LNCaP clone FGC (cell line): Measurements from ENCODE around the gene TRNP1.

ENCODE experiments used
- DNase-seq: peaks from one replicate; pipeline ENCODE4 v3.0.0-alpha.2; 2011; ENCODE audit warnings: low read depth
- H3K4me3 ChIP-seq: 2 replicates; pipeline ENCODE4 v1.5.1; 2011; ENCODE audit warnings: mild to moderate bottlenecking, low read depth, low read length, control low read depth
- TF ChIP-seq, protein P1 (sequence below): IDR thresholded peaks from 2 replicates; pipeline ENCODE4 v1.5.1; 2012; ENCODE audit warnings: mild to moderate bottlenecking; ENCODE audit not compliant: control insufficient read depth, insufficient read depth; ENCODE audit errors: extremely low read depth

Gene TRNP1

DNA sequence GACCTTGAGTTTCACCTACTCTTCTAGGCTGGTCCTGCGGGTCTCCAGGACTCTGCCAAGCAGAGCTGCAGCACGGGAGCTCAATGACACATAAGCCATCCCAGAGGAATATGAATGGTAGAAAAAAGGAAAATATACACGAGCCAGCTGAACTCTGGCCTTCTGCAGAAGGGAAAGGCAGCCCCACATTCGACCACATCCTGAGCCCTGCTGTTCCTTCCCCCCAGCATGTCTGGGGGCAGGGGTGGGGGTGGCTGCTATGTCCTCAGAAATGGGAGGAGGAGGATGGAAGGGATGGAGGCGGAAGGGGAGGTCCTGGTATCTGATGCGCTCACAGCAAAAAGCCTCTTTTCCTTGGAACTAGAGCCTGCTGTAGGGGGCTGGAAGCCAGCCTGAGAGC is 21.1 kb upstream of the TRNP1 start:
- H3K4me3 ChIP-seq: no peak overlapping the region
- TF ChIP-seq, protein P1, sequence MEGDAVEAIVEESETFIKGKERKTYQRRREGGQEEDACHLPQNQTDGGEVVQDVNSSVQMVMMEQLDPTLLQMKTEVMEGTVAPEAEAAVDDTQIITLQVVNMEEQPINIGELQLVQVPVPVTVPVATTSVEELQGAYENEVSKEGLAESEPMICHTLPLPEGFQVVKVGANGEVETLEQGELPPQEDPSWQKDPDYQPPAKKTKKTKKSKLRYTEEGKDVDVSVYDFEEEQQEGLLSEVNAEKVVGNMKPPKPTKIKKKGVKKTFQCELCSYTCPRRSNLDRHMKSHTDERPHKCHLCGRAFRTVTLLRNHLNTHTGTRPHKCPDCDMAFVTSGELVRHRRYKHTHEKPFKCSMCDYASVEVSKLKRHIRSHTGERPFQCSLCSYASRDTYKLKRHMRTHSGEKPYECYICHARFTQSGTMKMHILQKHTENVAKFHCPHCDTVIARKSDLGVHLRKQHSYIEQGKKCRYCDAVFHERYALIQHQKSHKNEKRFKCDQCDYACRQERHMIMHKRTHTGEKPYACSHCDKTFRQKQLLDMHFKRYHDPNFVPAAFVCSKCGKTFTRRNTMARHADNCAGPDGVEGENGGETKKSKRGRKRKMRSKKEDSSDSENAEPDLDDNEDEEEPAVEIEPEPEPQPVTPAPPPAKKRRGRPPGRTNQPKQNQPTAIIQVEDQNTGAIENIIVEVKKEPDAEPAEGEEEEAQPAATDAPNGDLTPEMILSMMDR: no peak
- DNase-seq: no peak

DNA sequence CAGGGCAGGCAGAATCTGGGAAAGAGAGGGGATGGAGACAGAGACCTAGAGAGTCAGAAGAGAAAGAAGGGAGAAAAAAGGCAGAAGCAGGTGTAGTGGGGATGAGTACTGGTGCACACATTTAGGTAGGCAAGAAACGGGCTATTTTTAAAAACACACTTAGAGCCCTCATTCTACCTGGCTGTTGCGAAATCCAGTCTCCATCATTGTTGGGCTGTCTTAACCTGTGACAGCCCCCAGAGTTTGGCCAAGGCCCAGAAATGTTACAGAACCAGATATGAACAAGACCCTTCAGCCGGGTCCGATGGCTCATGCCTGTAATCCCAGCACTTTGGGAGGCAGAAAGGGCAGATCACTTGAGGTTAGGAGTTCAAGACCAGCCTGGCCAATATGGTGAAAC is 20.7 kb upstream of the TRNP1 start:
- no peak for DNase-seq
- TF ChIP-seq, protein P1: no peak
- no peak overlapping the region for H3K4me3 ChIP-seq

DNA sequence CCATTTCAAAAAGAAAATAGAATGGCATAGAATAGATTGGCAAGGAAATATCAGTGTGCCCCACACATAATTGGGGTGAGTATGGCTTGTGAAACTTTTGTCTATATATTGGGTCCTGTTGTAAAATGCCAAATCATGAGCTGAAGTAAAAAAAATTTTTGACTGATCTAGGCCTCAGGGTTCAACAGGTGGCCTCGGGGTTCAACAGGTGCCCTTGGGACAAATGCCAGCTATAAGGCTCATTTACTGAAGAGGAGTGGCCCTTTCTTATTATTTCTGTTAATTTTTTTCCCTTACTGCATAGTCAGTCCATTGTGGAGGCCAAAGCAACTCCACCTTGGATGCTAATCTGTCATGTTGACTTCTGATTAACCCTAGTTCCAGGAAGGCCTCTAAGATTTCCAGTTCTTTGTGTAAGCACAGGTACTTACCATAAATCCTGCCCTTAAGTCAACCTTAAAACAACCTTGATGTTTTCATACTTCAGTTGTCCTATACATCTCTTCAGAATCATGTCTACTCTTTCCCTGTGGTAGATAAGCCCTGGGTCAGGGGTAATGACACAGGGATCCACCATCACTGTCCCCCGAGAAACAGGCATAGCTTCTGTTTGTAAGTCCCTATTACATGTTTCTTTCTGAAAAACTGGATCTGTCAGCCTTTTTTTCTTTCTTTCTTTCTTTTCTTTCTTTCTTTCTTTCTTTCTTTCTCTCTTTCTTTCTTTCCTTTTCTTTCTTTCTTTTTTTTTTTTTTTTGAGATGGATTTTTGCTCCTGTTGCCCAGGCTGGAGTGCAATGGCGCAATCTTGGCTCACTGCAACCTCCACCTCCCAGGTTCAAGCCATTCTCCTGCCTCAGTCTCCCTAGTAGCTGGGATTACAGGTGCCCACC is 16.6 kb upstream of the TRNP1 start:
- H3K4me3 ChIP-seq: no peak overlapping the region
- TF ChIP-seq, protein P1: no peak
- DNase-seq: no peak

DNA sequence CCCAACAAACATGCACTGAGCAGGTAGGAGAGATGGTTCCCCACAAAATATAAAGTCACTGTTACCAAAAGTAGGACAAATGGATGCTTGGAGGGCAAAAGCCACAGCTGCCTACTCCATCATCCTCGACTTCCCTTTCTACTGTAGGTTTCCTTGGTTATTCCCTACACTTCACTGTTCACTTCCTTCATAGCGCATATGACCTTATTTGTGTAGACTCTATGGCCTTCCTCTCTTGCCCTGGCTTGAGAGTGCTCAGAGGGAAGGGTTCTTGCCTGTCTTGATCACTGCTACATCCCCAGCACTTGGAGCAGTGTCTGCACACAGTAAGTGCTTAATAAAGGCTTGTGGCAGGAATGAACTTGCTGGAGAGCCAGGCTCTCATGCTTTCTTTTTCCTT is 14.6 kb upstream of the TRNP1 start:
- TF ChIP-seq, protein P1: no peak
- DNase-seq: no peak
- H3K4me3 ChIP-seq: no peak overlapping the region

DNA sequence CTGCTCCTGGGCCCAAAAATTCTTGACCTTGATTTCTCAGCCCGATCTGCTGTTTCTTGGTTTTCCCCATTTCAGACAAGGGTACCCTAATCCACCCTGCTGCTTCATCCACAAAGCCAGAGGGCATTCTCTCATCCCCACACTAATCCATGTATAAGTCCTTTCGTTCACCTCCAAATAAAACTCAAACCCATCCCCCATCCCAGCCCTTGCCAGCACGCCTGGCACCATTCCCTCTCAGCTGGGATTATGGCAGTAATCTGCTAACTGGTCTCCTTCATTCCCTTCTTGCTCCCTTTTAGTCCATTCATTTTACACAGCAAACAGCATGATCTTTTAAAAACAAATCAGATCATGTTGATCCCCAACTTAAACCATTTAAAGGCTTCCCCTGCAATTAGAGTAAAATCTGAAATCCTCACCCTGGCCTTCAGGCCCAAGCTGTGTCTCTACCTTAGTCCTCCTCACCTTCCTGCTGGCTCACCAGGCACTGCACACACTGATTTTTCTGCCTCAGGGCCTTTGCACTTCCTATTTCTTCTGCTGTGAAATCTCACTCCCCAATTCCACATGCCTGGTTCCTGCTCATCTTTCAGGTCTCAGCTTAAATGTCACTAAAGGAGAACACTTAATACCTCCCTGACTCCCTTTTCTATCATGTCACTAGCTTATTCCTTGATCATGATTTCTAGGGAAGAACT is 12.2 kb upstream of the TRNP1 start:
- TF ChIP-seq, protein P1: no peak
- no peak overlapping the region for H3K4me3 ChIP-seq
- DNase-seq: no peak

DNA sequence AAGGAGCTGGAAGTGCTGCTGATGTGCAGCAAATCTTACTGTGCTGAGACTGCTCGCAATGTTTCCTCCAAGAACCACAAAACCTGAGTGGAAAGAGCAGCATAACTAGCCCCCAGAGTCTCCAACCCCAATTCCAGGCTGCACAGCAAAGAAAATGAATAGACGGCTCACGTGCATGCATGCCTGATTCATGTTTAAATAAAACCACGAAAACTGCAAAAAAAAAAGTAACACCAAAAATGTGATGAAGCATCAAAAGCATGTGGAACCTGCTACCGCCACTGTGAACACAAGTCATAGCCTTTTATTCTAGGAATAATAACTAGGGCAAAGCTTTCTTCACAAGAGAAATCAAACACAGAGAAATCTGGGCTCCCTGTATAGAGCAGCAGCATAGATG is 9.6 kb upstream of the TRNP1 start:
- TF ChIP-seq, protein P1: no peak
- no peak for DNase-seq
- H3K4me3 ChIP-seq: no peak overlapping the region
